H9 (cell line): Measurements from ENCODE around the gene RAPGEF3. TPM values are rescaled to one million over a fixed set of nuclear protein-coding genes. Genes with fewer than 3 reads are reported as not detected.

Experiments used
- DNase-seq: peaks from one replicate; pipeline ENCODE4 v3.0.0-alpha.2; 2017
- H2AFZ ChIP-seq: one replicate; pipeline ENCODE4 v1.6.1; 2013; ENCODE audit warnings: mild to moderate bottlenecking, low read length, control low read depth, moderate library complexity
- H2AK5ac ChIP-seq: 2 replicates; pipeline ENCODE4 v1.6.1; 2013; ENCODE audit warnings: low read length, control low read depth, mixed read lengths; ENCODE audit not compliant: insufficient read length
- H2BK120ac ChIP-seq: one replicate; pipeline ENCODE4 v1.6.1; 2013; ENCODE audit warnings: low read depth, mild to moderate bottlenecking, low read length, control low read depth, inconsistent platforms; ENCODE audit not compliant: poor library complexity, severe bottlenecking
- H2BK12ac ChIP-seq: 2 replicates; pipeline ENCODE4 v1.6.1; 2013; ENCODE audit warnings: low read length, control low read depth, mixed read lengths, low read depth; ENCODE audit not compliant: insufficient read length
- H2BK15ac ChIP-seq: 2 replicates; pipeline ENCODE4 v1.6.1; 2013; ENCODE audit warnings: low read depth, low read length, control low read depth
- H2BK20ac ChIP-seq: one replicate; pipeline ENCODE4 v1.6.1; 2013; ENCODE audit warnings: low read depth, mild to moderate bottlenecking, low read length, control low read depth, inconsistent platforms; ENCODE audit not compliant: poor library complexity, severe bottlenecking
- H2BK5ac ChIP-seq: 2 replicates; pipeline ENCODE4 v1.6.1; 2013; ENCODE audit warnings: low read length, control low read depth, mixed read lengths; ENCODE audit not compliant: insufficient read length
- H3K14ac ChIP-seq: 2 replicates; pipeline ENCODE4 v1.6.1; 2013; ENCODE audit warnings: low read length, control low read depth; ENCODE audit not compliant: insufficient read depth
- H3K18ac ChIP-seq: 2 replicates; pipeline ENCODE4 v1.6.1; 2013; ENCODE audit warnings: low read depth, mild to moderate bottlenecking, mixed read lengths, low read length, control low read depth; ENCODE audit not compliant: insufficient read length
- H3K23ac ChIP-seq: 2 replicates; pipeline ENCODE4 v1.6.1; 2013; ENCODE audit warnings: low read length, control low read depth, mixed read lengths, low read depth; ENCODE audit not compliant: insufficient read length
- H3K23me2 ChIP-seq: 2 replicates; pipeline ENCODE4 v1.6.1; 2013; ENCODE audit warnings: low read depth, mild to moderate bottlenecking, mixed read lengths, low read length, control low read depth; ENCODE audit not compliant: insufficient read length, poor library complexity, severe bottlenecking
- H3K27ac ChIP-seq: 2 replicates; pipeline ENCODE4 v1.5.1; 2013; ENCODE audit warnings: low read length, control low read depth, mixed read lengths, low read depth; ENCODE audit not compliant: insufficient read length
- H3K27me3 ChIP-seq: 2 replicates; pipeline ENCODE4 v1.6.1; 2013; ENCODE audit warnings: low read length, control low read depth, inconsistent platforms; ENCODE audit not compliant: insufficient read depth
- H3K4ac ChIP-seq: 2 replicates; pipeline ENCODE4 v1.6.1; 2013; ENCODE audit warnings: low read depth, mild to moderate bottlenecking, control low read depth, inconsistent platforms, low read length, moderate library complexity
- H3K4me1 ChIP-seq: 2 replicates; pipeline ENCODE4 v1.6.1; 2013; ENCODE audit warnings: low read length, control low read depth, inconsistent platforms; ENCODE audit not compliant: insufficient read depth
- H3K4me2 ChIP-seq: 2 replicates; pipeline ENCODE4 v1.6.1; 2013; ENCODE audit warnings: low read length, control low read depth, mixed read lengths; ENCODE audit not compliant: insufficient read length, insufficient read depth
- H3K56ac ChIP-seq: 2 replicates; pipeline ENCODE4 v1.6.1; 2013; ENCODE audit warnings: low read depth, mild to moderate bottlenecking, mixed read lengths, low read length, control low read depth; ENCODE audit not compliant: insufficient read length
- H3K79me1 ChIP-seq: 2 replicates; pipeline ENCODE4 v1.6.1; 2013; ENCODE audit warnings: low read depth, mild to moderate bottlenecking, moderate library complexity, low read length, control low read depth, inconsistent platforms; ENCODE audit not compliant: insufficient read depth, poor library complexity, severe bottlenecking
- H3K79me2 ChIP-seq: 2 replicates; pipeline ENCODE4 v1.6.1; 2013; ENCODE audit warnings: low read length, control low read depth, inconsistent platforms; ENCODE audit not compliant: insufficient read depth
- H3K9ac ChIP-seq: 2 replicates; pipeline ENCODE4 v1.6.1; 2013; ENCODE audit warnings: low read length, control low read depth, mixed read lengths; ENCODE audit not compliant: insufficient read length; ENCODE audit errors: extremely low read depth
- H3K9me3 ChIP-seq: one replicate; pipeline ENCODE4 v1.6.1; 2013; ENCODE audit warnings: low read depth, low read length, inconsistent platforms; ENCODE audit not compliant: control insufficient read depth
- H3T11ph ChIP-seq: one replicate; pipeline ENCODE4 v1.6.1; 2013; ENCODE audit warnings: mild to moderate bottlenecking, low read length, control low read depth, inconsistent platforms
- H4K20me1 ChIP-seq: one replicate; pipeline ENCODE4 v1.6.1; 2013; ENCODE audit not compliant: control insufficient read depth, insufficient read length, insufficient read depth
- H4K5ac ChIP-seq: 2 replicates; pipeline ENCODE4 v1.6.1; 2013; ENCODE audit warnings: low read depth, mild to moderate bottlenecking, mixed read lengths, low read length, control low read depth; ENCODE audit not compliant: insufficient read length
- H4K8ac ChIP-seq: replicated peaks from 2 replicates; pipeline ENCODE4 v1.6.1; 2013; ENCODE audit warnings: low read length, control low read depth, mixed read lengths, low read depth; ENCODE audit not compliant: insufficient read length
- H4K91ac ChIP-seq: 2 replicates; pipeline ENCODE4 v1.6.1; 2013; ENCODE audit warnings: low read depth, mild to moderate bottlenecking, moderate library complexity, mixed read lengths, low read length, control low read depth; ENCODE audit not compliant: insufficient read length
- H3K27ac Mint-ChIP-seq, 3 experiments: 2 replicates in 2 of 3; 3 replicates in 1 of 3; pipeline ENCODE4 v1.8.0; 2020 to 2021; ENCODE audit warnings: mixed read lengths in 3 of 3, mild to moderate bottlenecking in 1 of 3, moderate library complexity in 1 of 3
- H3K27me3 Mint-ChIP-seq: 2 replicates; pipeline ENCODE4 v1.8.0; 2021; ENCODE audit warnings: low read depth, mild to moderate bottlenecking, moderate library complexity, mixed read lengths
- H3K36me3 Mint-ChIP-seq, 3 experiments: 2 replicates in 2 of 3; 3 replicates in 1 of 3; pipeline ENCODE4 v1.8.0; 2020 to 2021; ENCODE audit warnings: low read depth in 3 of 3, mixed read lengths in 3 of 3; ENCODE audit not compliant: insufficient read depth in 1 of 3
- H3K4me1 Mint-ChIP-seq, 2 experiments: 2 replicates each; pipeline ENCODE4 v1.8.0; 2020; ENCODE audit warnings: mixed read lengths in 2 of 2
- H3K4me3 Mint-ChIP-seq, 2 experiments: 2 replicates in 1 of 2; 3 replicates in 1 of 2; pipeline ENCODE4 v1.8.0; 2020 to 2021; ENCODE audit warnings: mild to moderate bottlenecking in 2 of 2, mixed read lengths in 2 of 2, moderate library complexity in 1 of 2
- H3K9me3 Mint-ChIP-seq, 2 experiments: 2 replicates in 1 of 2; 3 replicates in 1 of 2; pipeline ENCODE4 v1.8.0; 2020; ENCODE audit warnings: mild to moderate bottlenecking in 2 of 2, mixed read lengths in 2 of 2, moderate library complexity in 1 of 2
- CTCF ChIP-seq: fragments of 200-600 bp; sonication (generic); conservative IDR thresholded peaks from 3 replicates; pipeline ENCODE4 v1.8.0; 2021; ENCODE audit warnings: antibody characterized with exemption, mild to moderate bottlenecking
- WGBS: extraction: QIAGEN DNeasy Blood & Tissue Kit; methylation state at CpG from one replicate; pipeline ENCODE4 v1.1.7; 2013; ENCODE audit warnings: missing lambda C conversion rate, low lambda C conversion rate, mixed read lengths; ENCODE audit not compliant: insufficient read length; ENCODE audit errors: extremely low coverage; 5-methylcytosine and 5-hydroxymethylcytosine counted together
- total RNA-seq: library from RNA; stranded (reverse); gene quantifications from 2 replicates; pipeline ENCODE4 v1.2.1, GENCODE V29; 2021

Gene RAPGEF3
- total RNA-seq, 1 experiment from 2014 or later = 7.4 TPM

GRCh38 chr12:47793015-47793681, 34.5 kb upstream of the RAPGEF3 start:
- Histone ChIP-seq H3K27me3 (no peaks in the 10 kb centered on the region), H4K20me1 (peaks cover 2% of the 10 kb centered on the region), H3K23ac (no peak overlapping the region), H4K91ac (no peak overlapping the region), H3K9me3 (no peaks in the 10 kb centered on the region), H3K79me2 (no peaks in the 10 kb centered on the region), H3K79me1 (no peaks in the 10 kb centered on the region), H3T11ph (no peak overlapping the region), H3K27ac (no peak overlapping the region), H2AK5ac (no peak overlapping the region), H3K4me2 (no peak overlapping the region), H2BK12ac (no peak overlapping the region), H3K9ac (no peak overlapping the region), H3K56ac (no peak overlapping the region), H3K23me2 (no peaks in the 10 kb centered on the region), H2BK20ac (no peak overlapping the region), H3K4ac (no peak overlapping the region), H2BK15ac (no peak overlapping the region), H2BK5ac (no peak overlapping the region), H4K5ac (no peak overlapping the region), H2BK120ac (no peak overlapping the region), H2AFZ (no peak overlapping the region), H3K4me1 (no peaks in the 10 kb centered on the region), H3K18ac (no peak overlapping the region), H4K8ac (no peak overlapping the region), H3K14ac (no peak overlapping the region)
- no peak for TF ChIP-seq CTCF
- WGBS = no CpG with 5 or more reads among the region's 15 CpGs
- Mint-ChIP-seq H3K4me3 (no peak overlapping the region), H3K27ac (no peak overlapping the region; a peak in 1 of 7 replicates), H3K36me3 (peaks cover 27 to 66% (median 65%) of the 10 kb centered on the region in 3 experiments; a peak in 6 of 7 replicates), H3K4me1 (peaks cover 0 to 10% of the 10 kb centered on the region in 2 experiments; a peak in 2 of 4 replicates), H3K27me3 (no peaks in the 10 kb centered on the region), H3K9me3 (no peaks in the 10 kb centered on the region; a peak in 1 of 5 replicates)
- no peak for DNase-seq
